ENCODE data around the gene PCDHGC4. TPM values are rescaled to one million over a fixed set of nuclear protein-coding genes. Genes with fewer than 3 reads are reported as not detected.

Gene PCDHGC4
- total and polyA plus RNA-seq, 2 of the 13 experiments (the other 11 are each of a cell fraction or from before 2014, with no cell fraction given): 0.07 TPM; not detected in 1

- TF ChIP-seq ZBTB25 (CRISPR knock-in tag; IDR thresholded peaks at IDR 0.05): peak; percentile 50; the same call in 1 of the 2 replicates
- TF ChIP-seq ZNF256 (CRISPR knock-in tag; conservative IDR thresholded peaks at IDR 0.05): no peak
- TF ChIP-seq ZSCAN21 (CRISPR knock-in tag; IDR thresholded peaks at IDR 0.05; ENCODE audit: borderline replicate concordance): peak; percentile 70; the same call in 1 of the 2 replicates
- no peak for TF ChIP-seq ZFY (CRISPR knock-in tag; IDR thresholded peaks at IDR 0.05)
- 0 out of 2 replicates have a peak, but pooled peaks have one; percentile 16 for TF ChIP-seq TFE3 (CRISPR knock-in tag; IDR thresholded peaks at IDR 0.05)
- TF ChIP-seq ZNF660 (CRISPR knock-in tag; IDR thresholded peaks at IDR 0.05; ENCODE audit: borderline replicate concordance, low read depth): no peak
- no peak for TF ChIP-seq KDM6A (CRISPR knock-in tag; IDR thresholded peaks at IDR 0.05; ENCODE audit: low read depth)
- no peak for TF ChIP-seq ZNF570 (CRISPR knock-in tag; IDR thresholded peaks at IDR 0.05; ENCODE audit: borderline replicate concordance)
- no peak for TF ChIP-seq ZNF432 (CRISPR knock-in tag; IDR thresholded peaks at IDR 0.05; ENCODE audit: borderline replicate concordance)
- 0 out of 2 replicates have a peak, but pooled peaks have one; percentile 28 for TF ChIP-seq ZNF614 (CRISPR knock-in tag; IDR thresholded peaks at IDR 0.05; ENCODE audit: borderline replicate concordance)
- no peak for TF ChIP-seq GABPA (IDR thresholded peaks at IDR 0.05; ENCODE audit: low read depth, low read length)
- no peak for TF ChIP-seq GABPA (CRISPR knock-in tag; IDR thresholded peaks at IDR 0.05; ENCODE audit: low read depth)
- no peak for TF ChIP-seq HIVEP1 (CRISPR knock-in tag; IDR thresholded peaks at IDR 0.05)
- TF ChIP-seq ZNF446 (CRISPR knock-in tag; IDR thresholded peaks at IDR 0.05): no peak
- TF ChIP-seq ZNF232 (CRISPR knock-in tag; IDR thresholded peaks at IDR 0.05; ENCODE audit: borderline replicate concordance): no peak
- TF ChIP-seq NFRKB (IDR thresholded peaks at IDR 0.05): no peak
- TF ChIP-seq, protein P1, sequence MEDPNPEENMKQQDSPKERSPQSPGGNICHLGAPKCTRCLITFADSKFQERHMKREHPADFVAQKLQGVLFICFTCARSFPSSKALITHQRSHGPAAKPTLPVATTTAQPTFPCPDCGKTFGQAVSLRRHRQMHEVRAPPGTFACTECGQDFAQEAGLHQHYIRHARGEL (CRISPR knock-in tag; IDR thresholded peaks at IDR 0.05): no peak
- no peak for TF ChIP-seq ZNF720 (CRISPR knock-in tag; IDR thresholded peaks at IDR 0.05)
- TF ChIP-seq SETDB1 (CRISPR knock-in tag; IDR thresholded peaks at IDR 0.05; ENCODE audit: borderline replicate concordance): no peak
- TF ChIP-seq ZSCAN12 (CRISPR knock-in tag; IDR thresholded peaks at IDR 0.05): no peak
- TF ChIP-seq ELF3 (CRISPR knock-in tag; IDR thresholded peaks at IDR 0.05): peak; percentile 77
- TF ChIP-seq ZBTB3 (CRISPR knock-in tag; IDR thresholded peaks at IDR 0.05; ENCODE audit: borderline replicate concordance, low read depth): no peak
- no peak for TF ChIP-seq HNRNPUL1 (IDR thresholded peaks at IDR 0.05; ENCODE audit: low read depth, low read length)
- TF ChIP-seq ZNF557 (CRISPR knock-in tag; IDR thresholded peaks at IDR 0.05): no peak
- TF ChIP-seq, protein P2, sequence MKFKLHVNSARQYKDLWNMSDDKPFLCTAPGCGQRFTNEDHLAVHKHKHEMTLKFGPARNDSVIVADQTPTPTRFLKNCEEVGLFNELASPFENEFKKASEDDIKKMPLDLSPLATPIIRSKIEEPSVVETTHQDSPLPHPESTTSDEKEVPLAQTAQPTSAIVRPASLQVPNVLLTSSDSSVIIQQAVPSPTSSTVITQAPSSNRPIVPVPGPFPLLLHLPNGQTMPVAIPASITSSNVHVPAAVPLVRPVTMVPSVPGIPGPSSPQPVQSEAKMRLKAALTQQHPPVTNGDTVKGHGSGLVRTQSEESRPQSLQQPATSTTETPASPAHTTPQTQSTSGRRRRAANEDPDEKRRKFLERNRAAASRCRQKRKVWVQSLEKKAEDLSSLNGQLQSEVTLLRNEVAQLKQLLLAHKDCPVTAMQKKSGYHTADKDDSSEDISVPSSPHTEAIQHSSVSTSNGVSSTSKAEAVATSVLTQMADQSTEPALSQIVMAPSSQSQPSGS (CRISPR knock-in tag; IDR thresholded peaks at IDR 0.05): no peak
- no peak for TF ChIP-seq SNRNP70 (IDR thresholded peaks at IDR 0.05; ENCODE audit: low read depth, low read length)
These were observed 40.1 kb downstream of the PCDHGC4 start (continued) for GRCh38 chr5:141524604-141525597.

All from HepG2 (cell line).